Skeletal muscle satellite cell (primary cell): Measurements from ENCODE around the gene ACVR1.
A peak's percentile ranks its signal among the peaks of the same experiment; 100 is the strongest.
"Not testable (repeated sequence)": the region's sequence is repeated elsewhere in the genome, so short reads cannot be mapped to it uniquely, and the experiment has no call there.

Source experiments
- H3K27me3 ChIP-seq: 2 replicates; pipeline ENCODE4 v1.7.0; 2013; ENCODE audit warnings: low read length; ENCODE audit not compliant: control insufficient read depth, insufficient read depth
- H3K36me3 ChIP-seq: 2 replicates; pipeline ENCODE4 v1.7.0; 2013; ENCODE audit warnings: mild to moderate bottlenecking, control low read depth, low read length; ENCODE audit not compliant: insufficient read depth
- H3K4me1 ChIP-seq: 2 replicates; pipeline ENCODE4 v1.7.0; 2013; ENCODE audit warnings: low read length; ENCODE audit not compliant: control insufficient read depth, insufficient read depth
- H3K4me2 ChIP-seq: 2 replicates; pipeline ENCODE4 v1.7.0; 2013; ENCODE audit warnings: mild to moderate bottlenecking, low read length
- H3K4me3 ChIP-seq: 2 replicates; pipeline ENCODE4 v1.7.0; 2013; ENCODE audit warnings: low read length
- H3K9ac ChIP-seq: 2 replicates; pipeline ENCODE4 v1.7.0; 2013; ENCODE audit warnings: mild to moderate bottlenecking, low read depth, low read length, moderate library complexity
- H3K9me3 ChIP-seq: replicated peaks from 2 replicates; pipeline ENCODE4 v1.7.0; 2013; ENCODE audit warnings: mild to moderate bottlenecking, control low read depth, low read length

Gene ACVR1

DNA sequence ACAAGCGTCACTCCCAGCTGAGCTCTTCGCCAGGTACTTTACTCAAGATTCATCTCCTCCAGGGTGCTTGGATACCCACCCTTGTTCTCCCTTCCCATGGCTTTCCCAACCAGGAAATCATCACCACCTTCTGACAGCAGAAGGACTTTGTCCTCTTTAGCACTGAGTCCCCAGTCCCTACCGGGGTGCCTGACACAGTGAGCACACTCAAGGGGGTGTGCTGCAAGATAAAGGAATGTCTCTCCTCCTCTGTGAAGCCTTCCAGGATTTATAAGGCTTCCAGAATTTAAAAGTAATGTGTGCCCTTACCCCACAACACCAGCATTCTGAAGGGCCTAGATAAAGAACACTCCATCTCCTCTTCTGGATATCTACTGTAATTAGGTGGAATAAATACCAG, 39.6 kb downstream of the ACVR1 start:
- H3K9me3 ChIP-seq, result no peaks in the 10 kb centered on the region
- no peak overlapping the region for H3K9ac ChIP-seq
- H3K4me3 ChIP-seq, result no peak overlapping the region
- no peaks in the 10 kb centered on the region for H3K27me3 ChIP-seq
- no peak overlapping the region for H3K4me2 ChIP-seq
- H3K36me3 ChIP-seq, result peaks cover 4% of the 10 kb centered on the region
- peaks cover 61% of the 10 kb centered on the region for H3K4me1 ChIP-seq

DNA sequence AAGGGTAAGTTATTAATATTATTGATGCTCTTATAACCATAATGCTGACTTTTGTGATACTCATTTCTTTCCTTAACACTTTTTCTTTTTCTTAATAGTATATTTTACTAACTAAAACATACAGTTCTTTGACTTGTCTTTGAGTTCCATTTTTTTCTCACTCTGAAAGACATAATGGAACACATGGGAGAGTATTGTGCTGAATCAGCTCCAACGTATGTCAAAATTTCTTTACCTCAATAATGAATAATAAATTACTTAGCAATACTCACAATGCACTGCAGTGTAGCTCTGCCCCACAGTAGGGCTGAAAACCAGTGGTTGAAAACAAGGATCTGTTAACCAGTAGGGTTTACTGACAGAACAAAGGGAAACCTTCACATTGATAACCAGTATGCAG, 40.7 kb downstream of the ACVR1 start:
- no peak overlapping the region for H3K4me2 ChIP-seq
- H3K36me3 ChIP-seq, result peaks cover 4% of the 10 kb centered on the region
- H3K4me1 ChIP-seq, result peaks cover 59% of the 10 kb centered on the region
- no peaks in the 10 kb centered on the region for H3K27me3 ChIP-seq
- H3K4me3 ChIP-seq, result no peak overlapping the region
- H3K9me3 ChIP-seq, result no peaks in the 10 kb centered on the region
- H3K9ac ChIP-seq, result no peak overlapping the region

DNA sequence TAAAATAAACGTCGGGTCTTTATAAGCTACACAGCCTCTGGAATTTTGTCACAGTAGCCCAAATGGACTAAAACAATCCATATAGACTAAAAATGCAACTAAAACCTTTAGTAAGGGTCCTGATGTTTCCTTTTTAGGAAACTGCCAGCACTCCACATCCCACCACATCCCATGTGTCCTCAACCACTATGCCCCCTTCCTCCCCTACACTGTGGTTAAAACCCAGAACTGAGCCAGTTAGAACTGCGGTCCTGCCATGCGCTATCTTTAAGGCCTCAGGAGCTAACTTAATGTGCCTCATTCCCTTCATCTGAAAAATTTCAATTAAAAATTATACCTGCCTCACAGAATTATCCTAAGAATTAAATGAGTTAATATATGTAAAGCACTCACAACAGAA, 41.1 kb downstream of the ACVR1 start:
- no peak overlapping the region for H3K4me3 ChIP-seq
- H3K9me3 ChIP-seq, result no peaks in the 10 kb centered on the region
- peaks cover 59% of the 10 kb centered on the region for H3K4me1 ChIP-seq
- no peak overlapping the region for H3K9ac ChIP-seq
- no peak overlapping the region for H3K4me2 ChIP-seq
- H3K36me3 ChIP-seq, result peaks cover 4% of the 10 kb centered on the region
- H3K27me3 ChIP-seq, result no peaks in the 10 kb centered on the region

DNA sequence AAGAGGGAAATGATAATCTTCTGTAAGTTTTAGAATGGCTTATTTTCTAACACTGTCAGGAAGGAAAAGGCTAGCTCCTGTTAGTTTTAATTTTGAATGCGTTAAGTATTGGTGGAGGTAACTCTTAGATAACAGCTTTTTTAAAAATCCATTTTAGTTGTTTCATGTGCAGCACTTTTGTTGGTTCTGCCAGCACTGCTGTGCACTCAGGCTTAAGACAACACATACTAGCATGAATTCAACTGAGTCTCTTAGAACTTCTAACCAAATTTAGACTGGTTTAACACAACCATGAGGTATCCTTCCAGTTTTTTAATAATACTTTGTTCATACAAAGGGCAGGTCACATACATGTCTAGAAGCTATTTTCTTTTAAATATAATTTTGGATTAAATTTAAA, 42.4 kb downstream of the ACVR1 start:
- H3K27me3 ChIP-seq, result no peaks in the 10 kb centered on the region
- no peaks in the 10 kb centered on the region for H3K9me3 ChIP-seq
- peaks cover 46% of the 10 kb centered on the region for H3K4me1 ChIP-seq
- H3K4me2 ChIP-seq, result no peak overlapping the region
- peaks cover 4% of the 10 kb centered on the region for H3K36me3 ChIP-seq
- H3K4me3 ChIP-seq, result no peak overlapping the region
- H3K9ac ChIP-seq, result no peak overlapping the region

DNA sequence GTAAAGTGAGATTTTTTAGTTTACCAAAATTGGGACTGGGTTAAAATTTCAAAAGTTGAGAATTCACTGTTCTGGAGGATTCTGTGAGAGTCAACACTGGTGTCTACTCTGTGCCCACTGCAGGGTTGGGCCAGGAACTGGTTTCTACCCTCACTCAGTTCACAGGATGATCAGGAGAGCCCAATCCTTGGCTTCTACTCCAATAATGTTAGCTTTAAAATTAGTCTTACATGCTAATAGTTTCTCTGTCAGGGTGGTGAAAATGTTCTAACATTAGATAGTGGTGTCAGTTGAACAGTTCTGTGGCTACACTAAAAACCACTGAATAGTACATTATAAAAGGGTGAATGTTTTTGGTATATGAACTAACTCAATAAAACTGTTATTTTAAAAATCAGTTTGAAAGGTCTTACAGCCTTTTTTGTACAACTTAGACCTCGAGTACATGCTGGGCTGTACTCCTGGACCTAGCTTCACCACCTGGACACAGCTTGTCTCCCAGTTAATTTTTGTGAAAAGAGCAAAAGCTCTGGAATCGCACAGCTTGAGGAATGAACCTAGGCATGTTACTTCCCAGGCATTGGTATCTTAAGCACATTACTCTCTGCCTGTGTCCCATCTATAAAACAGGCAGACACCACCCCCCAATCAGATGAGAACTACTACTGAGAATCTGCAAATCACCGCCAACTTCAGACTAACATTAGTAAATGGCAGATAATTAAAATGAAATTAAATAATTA, 44.4 kb downstream of the ACVR1 start:
- Histone ChIP-seq H3K9me3 (no peaks in the 10 kb centered on the region), H3K27me3 (no peaks in the 10 kb centered on the region), H3K36me3 (peaks cover 4% of the 10 kb centered on the region), H3K4me3 (peak overlapping the region; percentile 25), H3K4me2 (peak overlapping the region; percentile 66), H3K9ac (peak overlapping the region; percentile 55), H3K4me1 (peaks cover 26% of the 10 kb centered on the region)

DNA sequence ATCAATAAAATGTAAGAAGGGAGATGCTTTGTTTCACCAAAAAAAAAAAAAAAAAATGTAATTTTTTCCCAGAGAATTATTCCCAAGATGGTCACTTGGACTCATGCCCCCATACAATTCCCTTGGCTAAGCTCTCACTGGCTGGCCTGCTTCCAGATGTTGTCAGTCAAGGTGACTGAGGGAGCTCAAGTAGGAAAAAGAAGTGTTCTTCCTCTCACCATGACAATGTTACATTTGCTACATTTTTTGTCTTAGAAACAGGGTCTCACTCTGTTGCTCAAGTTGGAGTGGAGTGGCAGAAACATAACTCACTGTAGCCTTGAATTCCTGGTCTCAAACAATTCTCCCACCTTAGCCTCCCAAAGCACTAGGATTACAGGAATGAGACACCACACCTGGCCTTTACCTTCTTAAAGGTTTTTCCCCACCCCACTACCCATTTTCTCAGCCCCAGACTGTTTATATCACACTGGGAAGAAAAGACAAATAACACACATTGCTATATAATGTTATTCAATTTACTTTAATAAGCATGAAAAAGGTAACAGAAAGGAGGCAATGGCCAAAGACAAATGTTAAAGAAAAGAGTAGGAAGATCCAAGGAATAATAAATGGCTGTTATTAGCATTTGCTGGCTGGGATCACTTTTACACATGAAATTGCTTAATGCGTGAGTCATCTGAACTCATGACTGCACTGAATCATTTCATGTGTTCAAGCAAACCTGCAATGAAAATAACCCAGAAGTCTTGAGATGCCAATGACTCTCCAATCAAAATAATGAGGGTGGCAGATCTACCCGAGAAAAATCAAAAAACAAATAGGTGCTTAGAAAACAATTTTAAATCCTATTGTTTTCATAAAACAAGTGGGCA, 45.2 kb downstream of the ACVR1 start:
- Histone ChIP-seq H3K9me3 (no peaks in the 10 kb centered on the region), H3K4me2 (peak overlapping the region; percentile 66), H3K27me3 (no peaks in the 10 kb centered on the region), H3K9ac (peak overlapping the region; percentile 55), H3K4me1 (peaks cover 25% of the 10 kb centered on the region), H3K4me3 (peak overlapping the region; percentile 25), H3K36me3 (no peaks in the 10 kb centered on the region)

DNA sequence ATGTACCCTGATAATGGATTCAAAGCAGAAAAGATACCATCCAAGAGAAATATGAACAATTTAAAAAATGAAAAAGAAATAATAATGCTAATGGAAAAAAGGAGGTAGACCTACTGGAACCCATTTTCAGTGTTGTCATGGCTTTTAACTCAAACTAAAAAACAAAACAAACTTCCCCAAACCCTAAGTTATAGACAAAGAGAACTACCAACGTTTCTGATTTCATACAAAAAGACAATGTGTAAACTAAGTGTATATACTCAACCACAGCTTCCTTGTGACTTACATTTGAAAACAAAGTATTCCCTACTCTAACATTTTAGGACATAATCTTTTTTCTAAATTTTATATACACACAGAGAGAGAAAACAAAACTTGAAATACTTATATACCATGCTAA, 45.9 kb downstream of the ACVR1 start:
- no peaks in the 10 kb centered on the region for H3K36me3 ChIP-seq
- H3K4me1 ChIP-seq, result peaks cover 25% of the 10 kb centered on the region
- H3K9ac ChIP-seq, result peak overlapping the region; percentile 49
- H3K4me2 ChIP-seq, result no peak overlapping the region
- H3K27me3 ChIP-seq, result no peaks in the 10 kb centered on the region
- no peak overlapping the region for H3K4me3 ChIP-seq
- no peaks in the 10 kb centered on the region for H3K9me3 ChIP-seq

DNA sequence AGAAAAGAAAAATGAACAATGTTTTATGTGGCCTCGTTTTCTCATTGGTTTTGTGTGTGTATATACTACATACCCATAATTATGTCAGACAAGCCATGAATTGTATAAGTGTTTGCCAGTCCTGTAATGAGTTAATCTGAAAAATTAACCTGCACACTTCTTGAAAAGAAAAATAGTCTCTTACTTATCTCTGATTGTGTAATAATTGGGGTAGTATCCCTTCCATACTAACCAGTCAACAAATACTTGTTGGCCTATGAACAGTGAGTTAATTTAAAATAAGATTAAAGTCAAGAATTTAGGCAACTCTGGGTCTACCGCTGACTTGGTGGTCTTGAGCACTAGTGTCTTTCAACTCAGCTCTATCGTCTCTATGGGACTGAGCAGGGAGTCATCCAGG, 48.8 kb downstream of the ACVR1 start:
- Histone ChIP-seq H3K9me3 (no peaks in the 10 kb centered on the region), H3K27me3 (no peaks in the 10 kb centered on the region), H3K4me1 (peaks cover 27% of the 10 kb centered on the region)

DNA sequence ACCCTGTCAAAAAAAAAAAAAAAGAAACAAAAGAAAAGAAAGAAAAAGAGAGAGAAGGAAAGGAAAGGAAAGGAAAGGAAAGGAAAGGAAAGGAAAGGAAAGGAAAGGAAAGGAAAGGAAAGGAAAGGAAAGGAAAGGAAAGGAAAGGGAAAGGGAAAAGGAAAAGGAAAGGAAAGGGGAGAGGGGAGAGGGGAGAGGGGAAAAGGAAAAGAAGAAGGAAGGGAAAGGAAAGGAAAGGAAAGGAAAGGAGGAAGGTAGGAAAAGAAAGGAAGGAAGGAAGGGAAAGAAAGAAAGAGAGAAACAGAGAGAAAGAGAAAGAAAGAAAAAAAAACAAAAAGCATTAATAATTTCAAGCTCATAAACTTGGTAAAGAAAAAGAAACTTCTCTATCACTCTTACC, 49.5 kb downstream of the ACVR1 start:
- H3K4me3 ChIP-seq, H3K36me3 ChIP-seq, H3K9ac ChIP-seq, H3K27me3 ChIP-seq, H3K4me2 ChIP-seq, H3K9me3 ChIP-seq: not testable (repeated sequence)
- H3K4me1 ChIP-seq, result peaks cover 23% of the 10 kb centered on the region

More for the DNA sequence above, 48.8 kb downstream of the ACVR1 start:
- H3K9ac ChIP-seq, result no peak overlapping the region
- H3K4me2 ChIP-seq, result no peak overlapping the region
- peaks cover 3% of the 10 kb centered on the region for H3K36me3 ChIP-seq
- H3K4me3 ChIP-seq, result no peak overlapping the region

DNA sequence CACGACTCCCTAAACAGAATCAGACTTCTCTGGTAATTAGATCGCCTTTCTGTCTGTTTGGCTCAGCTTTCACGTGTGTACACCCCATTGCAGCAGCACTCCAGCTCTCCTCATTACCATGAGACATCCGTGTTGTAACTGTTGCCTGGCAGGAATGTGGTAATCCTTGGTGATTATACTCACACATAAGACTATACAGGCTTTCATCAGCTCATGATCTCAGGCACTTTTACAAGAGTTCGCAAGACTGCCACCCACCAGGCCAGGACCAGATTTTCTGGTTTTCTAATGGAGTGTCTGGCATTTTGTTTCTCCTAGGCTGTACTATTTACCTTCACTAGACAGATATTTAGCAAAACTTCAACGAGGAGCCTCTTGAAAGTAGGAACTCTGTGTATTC, 50.2 kb downstream of the ACVR1 start:
- Histone ChIP-seq H3K9ac (no peak overlapping the region), H3K4me3 (no peak overlapping the region), H3K9me3 (no peaks in the 10 kb centered on the region), H3K36me3 (peaks cover 3% of the 10 kb centered on the region), H3K4me1 (peaks cover 17% of the 10 kb centered on the region), H3K4me2 (no peak overlapping the region), H3K27me3 (no peaks in the 10 kb centered on the region)

DNA sequence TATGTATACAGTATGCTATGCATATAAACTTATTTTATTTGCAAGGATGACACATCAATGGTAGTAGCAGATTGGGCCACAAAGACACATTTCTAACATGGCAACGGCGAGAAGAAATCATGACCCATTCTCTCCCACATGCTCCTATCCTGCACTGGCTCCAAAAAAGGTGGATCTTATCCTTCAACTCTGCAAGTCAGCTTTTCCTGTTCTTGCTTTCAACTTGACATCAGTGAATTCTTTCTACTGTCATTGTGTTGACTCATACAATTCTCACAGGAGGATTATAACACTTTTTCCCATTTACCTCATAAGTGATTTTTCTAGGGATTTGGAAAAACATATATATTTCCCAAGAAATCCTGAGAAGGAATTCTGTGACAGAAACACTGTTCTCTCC, 53.1 kb downstream of the ACVR1 start:
- no peaks in the 10 kb centered on the region for H3K9me3 ChIP-seq
- no peak overlapping the region for H3K9ac ChIP-seq
- no peak overlapping the region for H3K4me3 ChIP-seq
- H3K4me1 ChIP-seq, result peaks cover 10% of the 10 kb centered on the region
- no peak overlapping the region for H3K4me2 ChIP-seq
- no peaks in the 10 kb centered on the region for H3K27me3 ChIP-seq
- H3K36me3 ChIP-seq, result peaks cover 12% of the 10 kb centered on the region
